Measurements from ENCODE around the gene GNB1. TPM values are rescaled to one million over a fixed set of nuclear protein-coding genes. Genes with fewer than 3 reads are reported as not detected.

The GNB1 gene
- total and polyA plus RNA-seq, 2 of the 4 experiments (the other 2 are of a cell fraction): 73.5 to 371 TPM

DNA sequence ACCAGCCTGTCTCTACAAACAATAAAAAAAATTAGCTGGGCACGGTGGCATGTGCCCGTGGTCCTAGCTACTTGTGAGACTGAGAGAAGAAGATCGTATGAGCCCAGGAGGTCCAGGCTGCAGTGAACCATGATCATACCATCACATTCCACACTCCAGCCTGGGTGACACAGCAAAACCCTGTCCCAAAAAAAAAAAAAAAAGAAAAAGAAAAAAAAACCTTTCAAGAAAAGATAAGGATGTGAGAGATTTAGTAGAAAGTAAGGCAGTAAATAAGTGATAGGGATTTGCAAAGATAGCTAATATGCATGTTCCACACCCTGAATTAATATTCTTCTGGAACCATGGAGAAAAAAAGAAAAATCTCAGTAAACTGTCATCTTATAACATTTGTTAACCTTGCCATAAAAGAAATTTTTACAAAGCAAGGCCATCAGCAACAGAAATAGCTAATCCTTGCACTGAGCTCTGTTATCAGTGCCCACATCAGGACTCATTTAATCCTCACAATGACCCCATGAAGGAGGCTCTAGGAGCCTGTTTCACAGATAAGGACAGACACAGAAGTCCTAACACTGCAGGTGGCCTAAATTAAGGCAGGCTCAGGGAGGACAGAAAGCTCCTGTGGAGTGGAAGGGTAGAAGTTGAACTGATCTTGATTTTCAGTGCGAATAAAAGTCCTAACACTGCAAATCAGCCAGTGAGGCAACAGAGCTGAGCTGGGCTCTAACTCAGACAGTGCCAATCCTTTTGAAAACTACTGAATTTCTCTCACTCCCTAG lies 7.6 kb downstream of the GNB1 start:
- intact Hi-C loops (cut with micrococcal nuclease): loop anchor here (2.0 to 5.0 kb wide), 2 partner anchors 24 to 36 kb away; no protein-coding TSS in a partner anchor
- WGBS, 2 experiments (ENCODE audit: extremely low coverage in 2 of 2, insufficient read length in 1 of 2): no CpG with 5 or more reads among the region's 4 CpGs
- no TSS peak for BruUV-seq (replicated peaks)
- peaks cover 8% of the 10 kb centered on the region for H3K4me1 ChIP-seq (ENCODE audit: control insufficient read depth, insufficient read depth, low read length)
- H2AK9ac ChIP-seq (replicated peaks; ENCODE audit: low read depth, low read length, poor library complexity): no peak overlapping the region
- no peak for TF ChIP-seq FOS (IDR thresholded peaks at IDR 0.05; ENCODE audit: low read depth, low read length)
- peak; percentile 66; the same call in 1 of the 2 replicates for TF ChIP-seq NFE2L2 (IDR thresholded peaks at IDR 0.05; ENCODE audit: low read depth, low read length)
- no peak overlapping the region for H4K91ac ChIP-seq (ENCODE audit: insufficient read depth, low read depth, low read length)
- no peak overlapping the region for H2BK15ac ChIP-seq (ENCODE audit: low read depth, low read length)
- H4K20me1 ChIP-seq (ENCODE audit: insufficient read depth, low read length): peaks cover 100% of the 10 kb centered on the region
- no peak overlapping the region for H2BK5ac ChIP-seq (ENCODE audit: low read depth, low read length, poor library complexity, severe bottlenecking)
- H3K9me1 ChIP-seq (ENCODE audit: insufficient read depth, low read length): peaks cover 22% of the 10 kb centered on the region
- H3K4ac ChIP-seq (ENCODE audit: low read depth, low read length): no peak overlapping the region
- no peak overlapping the region for H3K9ac ChIP-seq (ENCODE audit: low read depth, low read length)
- H2AK5ac ChIP-seq (ENCODE audit: low read depth, low read length): no peak overlapping the region
- 0 out of 2 replicates have a peak overlapping the region, but pooled peaks have one; percentile 42 for H3K4me2 ChIP-seq (ENCODE audit: low read depth, low read length)
- no peak overlapping the region for H2AFZ ChIP-seq (replicated peaks; ENCODE audit: low read length, poor library complexity)
- no peak overlapping the region for H3K4me3 ChIP-seq (ENCODE audit: insufficient read depth, low read depth, low read length)
- DNase-seq: no peak
- H3K56ac ChIP-seq (ENCODE audit: extremely low read depth, insufficient read depth, low read length): no peak overlapping the region
- no peak overlapping the region for H3K14ac ChIP-seq (replicated peaks; ENCODE audit: low read depth, low read length)
- in situ Hi-C loops (cut with MboI; ENCODE audit: low sequenced_read_pairs): loop anchor here (10.0 kb wide), 1 partner anchor 88 kb away; no protein-coding TSS in a partner anchor
- H4K5ac ChIP-seq (ENCODE audit: low read depth, low read length): no peak overlapping the region
- H2BK120ac ChIP-seq (ENCODE audit: low read depth, low read length): no peak overlapping the region
- H3K18ac ChIP-seq (ENCODE audit: low read depth, low read length): no peak overlapping the region
- peaks cover 0 to 17% of the 10 kb centered on the region in 2 experiments; a peak in 2 of 4 replicates for H3K79me1 ChIP-seq (ENCODE audit: low read depth in 1 of 2, low read length in 2 of 2)
- ChIA-PET CTCF (interaction anchor here (0.9 kb wide), 1 partner anchor 23 kb away, joined by 4 read pairs; no protein-coding TSS in a partner anchor), POLR2A (ENCODE audit: unreplicated experiment) (no interaction called here)
- dilution Hi-C loops (cut with HindIII; ENCODE audit: low sequenced_read_pairs, unreplicated experiment): loop anchor here (10.0 kb wide), 1 partner anchor 58 kb away; no protein-coding TSS in a partner anchor
- ATAC-seq (ENCODE audit: low read depth): peak; percentile 40
- H3K27ac ChIP-seq (ENCODE audit: insufficient read depth, low read length): no peak overlapping the region
- H4K8ac ChIP-seq (ENCODE audit: low read depth in 2 of 2, low read length in 2 of 2): no peak overlapping the region
- peak overlapping the region; percentile 40; the same call in 1 of the 2 replicates for H3K23ac ChIP-seq (ENCODE audit: low read depth, low read length)
- peaks cover 10% of the 10 kb centered on the region for H3K36me3 ChIP-seq (ENCODE audit: control insufficient read depth, insufficient read depth, low read length)
- no peaks in the 10 kb centered on the region for H3K27me3 ChIP-seq (ENCODE audit: control insufficient read depth, insufficient read depth, low read length)
- H3K9me3 ChIP-seq (ENCODE audit: control insufficient read depth, insufficient read depth, low read length): no peaks in the 10 kb centered on the region
- no peak overlapping the region for H2BK20ac ChIP-seq (ENCODE audit: low read depth, low read length)

Measured in IMR-90 (cell line).